ENCODE measurements around the gene C6orf62.
"Not testable (repeated sequence)": the region's sequence is repeated elsewhere in the genome, so short reads cannot be mapped to it uniquely, and the experiment has no call there.

C6orf62 gene

GRCh38 chr6:24743944-24744335 lies 25.0 kb upstream of the C6orf62 start:
- Histone ChIP-seq H3K4me3 (replicated peaks; ENCODE audit: low read depth, low read length) (no peak overlapping the region), H3K27me3 (replicated peaks; ENCODE audit: control insufficient read depth, insufficient read depth, low read length) (no peaks in the 10 kb centered on the region), H3K36me3 (ENCODE audit: control insufficient read depth, insufficient read depth, low read length) (no peaks in the 10 kb centered on the region)
- TF ChIP-seq CTCF (IDR thresholded peaks at IDR 0.05; ENCODE audit: insufficient read depth, low read length, poor library complexity, severe bottlenecking), result no peak
- DNase-seq (ENCODE audit: extremely low read depth, insufficient read length), result peak; percentile 32

GRCh38 chr6:24743265-24743943 lies 24.4 kb upstream of the C6orf62 start:
- DNase-seq (ENCODE audit: extremely low read depth, insufficient read length), result peak; percentile 70
- TF ChIP-seq CTCF (IDR thresholded peaks at IDR 0.05; ENCODE audit: insufficient read depth, low read length, poor library complexity, severe bottlenecking), result no peak
- Histone ChIP-seq H3K36me3 (ENCODE audit: control insufficient read depth, insufficient read depth, low read length) (no peaks in the 10 kb centered on the region), H3K27me3 (replicated peaks; ENCODE audit: control insufficient read depth, insufficient read depth, low read length) (no peaks in the 10 kb centered on the region), H3K4me3 (replicated peaks; ENCODE audit: low read depth, low read length) (no peak overlapping the region)

GRCh38 chr6:24742216-24742738 lies 23.3 kb upstream of the C6orf62 start:
- TF ChIP-seq CTCF (IDR thresholded peaks at IDR 0.05; ENCODE audit: insufficient read depth, low read length, poor library complexity, severe bottlenecking), result no peak
- Histone ChIP-seq H3K36me3 (ENCODE audit: control insufficient read depth, insufficient read depth, low read length) (no peaks in the 10 kb centered on the region), H3K27me3 (replicated peaks; ENCODE audit: control insufficient read depth, insufficient read depth, low read length) (no peaks in the 10 kb centered on the region), H3K4me3 (replicated peaks; ENCODE audit: low read depth, low read length) (no peak overlapping the region)
- no peak for DNase-seq (ENCODE audit: extremely low read depth, insufficient read length)

GRCh38 chr6:24740861-24741260 lies 21.9 kb upstream of the C6orf62 start:
- no peak for DNase-seq (ENCODE audit: extremely low read depth, insufficient read length)
- TF ChIP-seq CTCF (IDR thresholded peaks at IDR 0.05; ENCODE audit: insufficient read depth, low read length, poor library complexity, severe bottlenecking), result no peak
- H3K4me3 ChIP-seq (replicated peaks; ENCODE audit: low read depth, low read length), result no peak overlapping the region
- H3K27me3 ChIP-seq (replicated peaks; ENCODE audit: control insufficient read depth, insufficient read depth, low read length), result no peaks in the 10 kb centered on the region
- H3K36me3 ChIP-seq (ENCODE audit: control insufficient read depth, insufficient read depth, low read length), result no peaks in the 10 kb centered on the region

- no peak for TF ChIP-seq CTCF (IDR thresholded peaks at IDR 0.05; ENCODE audit: insufficient read depth, low read length, poor library complexity, severe bottlenecking)
- Histone ChIP-seq H3K27me3 (replicated peaks; ENCODE audit: control insufficient read depth, insufficient read depth, low read length) (no peaks in the 10 kb centered on the region), H3K4me3 (replicated peaks; ENCODE audit: low read depth, low read length) (no peak overlapping the region), H3K36me3 (ENCODE audit: control insufficient read depth, insufficient read depth, low read length) (no peaks in the 10 kb centered on the region)
- DNase-seq (ENCODE audit: extremely low read depth, insufficient read length), result no peak
Measured at GRCh38 chr6:24738741-24739140, 19.8 kb upstream of the C6orf62 start.

- H3K4me3 ChIP-seq (replicated peaks; ENCODE audit: low read depth, low read length); H3K27me3 ChIP-seq (replicated peaks; ENCODE audit: control insufficient read depth, insufficient read depth, low read length); H3K36me3 ChIP-seq (ENCODE audit: control insufficient read depth, insufficient read depth, low read length); DNase-seq (ENCODE audit: extremely low read depth, insufficient read length): not testable (repeated sequence)
Measured at GRCh38 chr6:24734710-24735109, 15.8 kb upstream of the C6orf62 start.

Measured in GM06990 (cell line).